H1 (cell line): ENCODE results near the gene CREB3L1.

ENCODE experiments used
- CTCF ChIP-seq, 3 experiments: IDR thresholded peaks; 1 replicate in 2 of 3; 2 replicates in 1 of 3; pipeline versions ENCODE4 v1.5.1 to v1.6.1; 2011; ENCODE audit warnings: low read length in 3 of 3, mild to moderate bottlenecking in 3 of 3, inconsistent platforms in 2 of 3, low read depth in 1 of 3, moderate library complexity in 1 of 3; ENCODE audit not compliant: insufficient read depth in 1 of 3; ENCODE audit errors: control extremely low read depth in 1 of 3
- EZH2 ChIP-seq: fragments of 200-600 bp; sonication (generic); IDR thresholded peaks from 2 replicates; pipeline ENCODE4 v1.7.1; 2012; ENCODE audit warnings: low read depth, mild to moderate bottlenecking, moderate library complexity, low read length, inconsistent platforms; ENCODE audit not compliant: severe bottlenecking
- JUN ChIP-seq: IDR thresholded peaks from 2 replicates; pipeline ENCODE4 v1.6.1; 2011; ENCODE audit warnings: low read depth, mild to moderate bottlenecking, improper control_type of control experiment, low read length
- USF2 ChIP-seq: IDR thresholded peaks from 2 replicates; pipeline ENCODE4 v1.6.1; 2011; ENCODE audit warnings: low read length, improper control_type of control experiment

GRCh38 chr11:46296528-46297448 lies 19.3 kb downstream of the CREB3L1 start:
- TF ChIP-seq USF2 = no peak
- no peak for TF ChIP-seq EZH2
- TF ChIP-seq CTCF (IDR thresholded peaks at IDR 0.05; ENCODE audit: control extremely low read depth in 1 of 3, insufficient read depth in 1 of 3, low read depth in 1 of 3, low read length in 3 of 3) = peak; percentile 74 to 89 (median 87)
- peak; percentile 97 for TF ChIP-seq JUN
